AG08395 (cell line): ENCODE data around the gene SP3.

Experiments used
- DNase-seq: peaks from one replicate; pipeline ENCODE4 v3.0.0; 2012; ENCODE audit warnings: mixed read lengths, low spot score

The SP3 gene

DNA sequence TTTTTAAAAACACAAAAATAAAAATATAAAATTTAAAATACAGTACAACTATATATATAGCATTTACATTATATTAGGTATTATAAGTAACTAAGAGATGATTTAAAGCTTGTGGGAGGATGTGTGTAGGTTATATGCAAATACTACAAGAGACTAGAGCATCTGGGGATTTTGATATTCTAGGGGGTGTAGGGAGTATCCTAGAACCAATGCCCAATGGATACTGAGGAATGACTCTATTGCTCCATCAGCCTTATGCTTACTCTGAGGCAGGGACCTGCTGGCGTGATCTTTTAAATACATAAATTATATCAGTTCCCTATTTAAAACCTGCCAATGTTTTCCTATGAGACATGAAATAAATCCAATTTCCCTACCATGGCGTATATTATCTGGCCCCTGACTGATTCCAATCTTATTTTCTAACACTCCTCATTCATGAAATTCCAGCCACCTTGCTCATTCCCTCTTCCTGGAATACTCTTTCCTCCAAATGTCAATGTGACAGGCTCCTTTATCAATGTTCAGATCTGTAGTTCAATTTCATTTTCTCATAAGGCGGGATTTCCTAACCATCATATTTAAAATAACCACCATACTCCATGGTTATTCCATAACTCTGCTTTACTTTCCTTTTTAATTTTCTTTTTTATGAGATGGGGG, 22.2 kb downstream of the SP3 start:
- DNase-seq: no peak

DNA sequence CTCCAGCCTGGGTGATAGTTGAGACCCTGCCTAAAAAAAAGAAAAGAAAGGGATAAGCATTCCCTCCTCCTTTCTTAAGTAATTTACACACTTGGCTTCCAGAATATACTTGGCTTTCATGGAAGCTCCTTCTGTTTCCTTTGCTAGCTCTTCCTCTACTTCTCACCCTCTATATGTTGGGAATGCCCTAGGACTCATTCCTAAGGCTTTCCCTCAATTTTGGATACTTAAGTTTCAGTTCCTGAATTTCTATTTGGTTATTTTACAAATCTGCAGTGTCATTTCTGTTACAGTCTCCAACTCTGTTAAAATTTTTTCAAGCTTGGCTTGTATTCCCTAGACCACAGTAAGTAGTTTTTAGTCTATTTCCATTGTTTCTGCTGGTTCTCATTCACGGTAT, 23.6 kb downstream of the SP3 start:
- no peak for DNase-seq

DNA sequence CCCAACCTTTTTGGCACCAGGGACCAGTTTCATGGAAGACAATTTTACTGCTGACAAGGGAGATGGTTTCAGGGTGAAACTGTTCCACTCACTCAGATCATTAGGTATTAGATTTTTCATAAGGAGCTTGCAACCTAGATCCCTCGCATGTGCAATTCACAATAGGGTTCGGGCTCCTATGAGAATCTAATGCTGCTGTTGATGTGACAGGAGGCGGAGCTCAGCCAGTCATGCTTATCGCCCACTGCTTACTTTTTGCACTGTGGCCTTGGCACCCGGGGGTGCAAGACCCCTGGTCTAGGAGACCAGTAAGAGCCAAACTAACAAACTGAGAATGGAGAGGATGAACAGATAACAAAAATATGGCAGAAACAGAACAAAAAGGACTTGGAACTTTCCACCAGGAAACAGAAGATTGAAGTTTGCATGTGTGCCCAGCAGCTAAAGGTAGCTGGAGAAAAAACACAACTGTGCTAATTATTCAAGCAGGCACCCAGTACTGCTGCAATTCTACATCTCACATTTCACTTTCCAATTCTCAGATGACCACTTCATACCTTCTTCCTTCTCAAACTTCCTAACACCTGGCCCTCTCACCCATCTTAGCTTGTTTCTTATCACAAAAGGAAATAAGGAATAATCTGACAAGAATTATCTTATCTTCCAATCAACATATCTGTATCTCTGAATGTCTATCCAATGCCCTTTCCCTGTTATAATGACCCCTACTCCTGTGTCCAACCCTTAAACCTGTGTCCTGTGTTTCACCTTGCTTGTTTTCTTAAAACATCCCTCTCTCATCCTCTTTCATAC, 24.8 kb downstream of the SP3 start:
- no peak for DNase-seq

DNA sequence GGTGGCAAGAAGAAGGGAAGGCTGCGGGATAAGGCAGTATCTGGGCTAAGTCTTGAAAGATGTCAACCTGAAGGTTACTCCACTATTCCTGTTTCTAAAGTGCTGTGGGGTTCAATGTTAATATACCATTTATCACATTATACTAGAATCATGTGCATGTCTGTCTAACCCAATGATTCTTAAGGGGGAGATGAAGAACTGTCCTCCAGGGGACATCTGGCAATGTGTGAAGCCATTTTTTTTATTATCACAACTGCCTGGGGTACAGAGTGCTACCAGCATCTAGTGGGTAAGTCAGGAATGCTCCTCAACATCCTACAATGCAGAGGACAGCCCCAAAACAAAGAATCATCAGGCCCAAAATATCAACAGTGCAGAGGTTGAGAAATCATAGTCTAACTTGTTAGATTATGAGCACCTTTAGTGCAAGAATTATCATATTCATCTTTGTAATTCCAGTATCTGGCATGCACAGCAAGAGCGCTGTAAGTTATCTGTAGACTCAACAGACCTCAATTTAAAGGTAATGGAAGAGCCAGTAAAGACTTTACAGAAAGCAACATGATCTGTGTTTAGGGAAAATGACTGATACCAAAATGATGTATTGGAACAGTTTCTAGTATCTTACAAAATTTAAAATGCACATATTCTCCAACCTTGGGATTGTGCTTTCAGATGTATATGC, 26.3 kb downstream of the SP3 start:
- DNase-seq: no peak

DNA sequence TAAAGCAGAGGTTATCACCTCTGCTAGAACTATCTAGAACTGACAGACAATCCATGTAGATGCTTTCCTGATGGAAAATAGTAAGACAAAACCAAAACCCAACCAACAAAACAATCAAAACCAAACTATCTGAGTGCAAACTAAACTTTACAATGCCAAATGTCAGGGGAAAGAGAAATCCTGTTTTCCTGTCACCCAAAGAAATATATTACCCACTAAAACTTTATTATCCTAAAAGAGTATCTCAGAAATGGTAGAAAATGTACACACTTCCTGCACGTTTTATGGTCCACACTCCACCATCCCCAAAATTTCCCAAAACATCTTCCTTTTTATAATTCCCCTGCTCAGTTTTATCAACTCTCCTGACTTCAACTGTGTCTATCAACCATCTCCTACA, 29.9 kb downstream of the SP3 start:
- no peak for DNase-seq

DNA sequence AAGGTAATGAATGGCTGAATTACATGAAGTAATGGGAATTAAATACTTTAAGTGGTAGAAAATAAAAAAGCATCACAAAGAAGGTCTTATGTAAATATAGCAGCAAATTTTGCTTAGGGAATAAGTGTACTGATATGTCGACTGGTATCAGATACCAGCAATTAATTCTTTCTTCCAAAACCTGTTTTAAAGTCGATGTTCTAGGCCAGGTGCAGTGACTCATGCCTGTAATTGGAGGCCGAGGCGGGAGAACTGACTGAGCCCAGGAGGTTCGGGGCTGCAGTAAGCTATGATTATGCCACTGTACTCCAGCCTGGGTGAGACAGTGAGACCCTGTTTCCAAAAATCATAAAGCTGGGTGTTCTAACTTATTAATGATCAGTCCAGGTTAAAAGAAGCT, 30.3 kb downstream of the SP3 start:
- no peak for DNase-seq

DNA sequence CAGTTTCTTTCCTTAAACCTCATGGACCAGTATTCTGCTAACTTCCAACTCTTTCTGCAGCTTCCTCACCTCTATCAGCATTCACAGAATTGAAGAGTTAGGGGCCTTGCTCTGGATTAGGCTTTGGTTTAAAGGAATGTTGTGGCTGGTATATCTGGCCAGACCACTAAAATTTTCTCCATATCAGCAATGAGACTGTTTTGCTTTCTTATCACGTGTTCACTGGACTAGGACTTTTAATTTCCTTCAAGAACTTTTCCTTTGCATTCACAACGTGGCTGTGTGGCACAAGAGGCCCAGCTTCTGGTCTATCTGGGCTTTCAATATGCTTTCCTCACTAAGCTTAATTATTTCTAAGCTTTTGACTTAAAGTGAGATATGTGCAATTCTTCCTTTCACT, 33.4 kb downstream of the SP3 start:
- no peak for DNase-seq

DNA sequence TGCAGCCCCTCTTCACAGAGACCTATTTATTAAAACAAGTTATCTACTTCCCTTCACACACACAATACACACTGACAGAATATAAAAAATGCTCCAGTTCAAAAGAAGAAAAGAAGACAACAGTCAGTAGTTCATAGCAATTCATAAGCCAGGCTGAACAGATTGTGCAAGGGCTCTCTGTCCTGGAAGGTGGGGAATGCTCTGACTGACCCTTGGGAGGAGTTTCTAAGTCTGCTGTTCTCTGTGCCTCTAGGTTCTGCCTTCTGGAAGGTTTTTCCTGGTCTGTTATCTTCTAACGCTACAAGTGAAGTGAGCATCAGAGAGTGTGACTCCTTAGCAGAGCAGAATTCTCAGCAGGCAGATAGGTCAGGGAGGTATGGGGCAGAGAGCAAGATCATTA, 35.7 kb downstream of the SP3 start:
- no peak for DNase-seq

DNA sequence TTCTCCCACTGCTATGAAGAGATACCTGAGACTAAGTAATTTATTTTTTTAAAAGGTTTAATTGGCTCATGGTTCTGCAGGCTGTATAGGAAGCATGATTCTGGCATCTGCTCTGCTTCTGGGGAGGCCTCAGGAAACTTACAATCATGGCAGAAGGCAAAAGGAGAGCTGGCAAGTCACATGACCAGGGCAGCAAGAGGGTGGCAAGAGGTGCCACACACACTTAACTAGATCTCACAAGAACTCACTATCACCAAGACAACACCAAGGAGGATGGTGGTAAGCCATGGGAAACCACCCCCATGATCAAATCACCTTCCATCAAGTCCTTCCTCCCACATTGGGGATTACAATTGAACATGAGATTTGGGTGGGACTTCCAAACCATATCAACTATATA, 38.3 kb downstream of the SP3 start:
- no peak for DNase-seq

DNA sequence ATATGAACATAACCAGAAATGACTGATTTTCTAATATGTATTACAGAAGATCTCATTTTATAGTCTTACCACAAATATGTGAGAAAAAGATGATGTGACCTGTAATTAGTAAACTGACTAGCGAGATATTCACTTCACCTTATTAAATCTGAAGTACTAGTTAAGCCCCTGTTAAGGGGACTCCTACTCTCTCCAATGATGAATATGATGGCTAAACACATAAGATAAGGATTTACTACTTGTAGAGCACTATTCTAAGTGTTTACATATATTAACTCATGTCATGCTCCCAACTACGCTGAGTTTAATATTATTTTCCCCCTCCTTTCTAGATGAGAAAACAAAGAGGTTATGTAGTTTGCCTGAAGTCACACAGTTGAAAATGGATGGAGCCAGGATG, 40.9 kb downstream of the SP3 start:
- no peak for DNase-seq

DNA sequence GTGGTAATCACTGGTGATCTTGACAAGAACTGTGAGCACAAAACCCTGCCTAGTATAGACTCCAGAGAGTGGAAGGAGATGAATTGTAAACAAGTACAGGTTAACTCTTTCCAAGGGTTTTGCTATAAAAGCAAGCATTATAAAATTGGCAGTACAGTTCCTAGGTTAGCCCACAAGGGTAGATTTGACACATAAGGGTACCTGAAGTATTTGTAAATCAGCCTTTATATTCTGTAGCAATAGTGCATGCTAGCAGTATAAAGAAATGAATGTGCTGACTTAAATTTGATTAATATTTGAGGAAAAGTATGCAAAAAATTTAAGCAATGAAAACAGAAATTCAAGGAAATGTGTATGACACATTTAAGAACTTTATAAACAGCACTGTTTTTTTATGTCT, 42.4 kb downstream of the SP3 start:
- DNase-seq: no peak

DNA sequence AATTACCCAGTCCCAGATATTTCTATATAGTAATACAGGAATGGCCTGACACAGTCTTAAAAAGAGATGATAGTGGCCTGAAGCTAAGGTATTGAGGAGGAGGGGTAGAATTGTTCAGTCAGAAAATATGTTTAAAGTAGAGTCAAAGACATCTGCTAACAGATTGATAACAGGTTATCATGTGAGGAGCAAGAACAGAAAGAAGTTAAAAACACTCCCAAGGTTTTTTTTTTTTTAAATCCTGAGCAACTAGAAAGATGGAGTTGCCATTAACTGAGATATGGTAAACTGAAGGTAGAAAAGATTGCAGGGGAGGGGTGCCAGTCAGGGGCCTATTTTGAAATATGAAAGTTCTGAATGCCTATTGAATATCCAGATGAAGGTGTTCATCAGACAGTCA, 43.1 kb downstream of the SP3 start:
- DNase-seq: no peak

DNA sequence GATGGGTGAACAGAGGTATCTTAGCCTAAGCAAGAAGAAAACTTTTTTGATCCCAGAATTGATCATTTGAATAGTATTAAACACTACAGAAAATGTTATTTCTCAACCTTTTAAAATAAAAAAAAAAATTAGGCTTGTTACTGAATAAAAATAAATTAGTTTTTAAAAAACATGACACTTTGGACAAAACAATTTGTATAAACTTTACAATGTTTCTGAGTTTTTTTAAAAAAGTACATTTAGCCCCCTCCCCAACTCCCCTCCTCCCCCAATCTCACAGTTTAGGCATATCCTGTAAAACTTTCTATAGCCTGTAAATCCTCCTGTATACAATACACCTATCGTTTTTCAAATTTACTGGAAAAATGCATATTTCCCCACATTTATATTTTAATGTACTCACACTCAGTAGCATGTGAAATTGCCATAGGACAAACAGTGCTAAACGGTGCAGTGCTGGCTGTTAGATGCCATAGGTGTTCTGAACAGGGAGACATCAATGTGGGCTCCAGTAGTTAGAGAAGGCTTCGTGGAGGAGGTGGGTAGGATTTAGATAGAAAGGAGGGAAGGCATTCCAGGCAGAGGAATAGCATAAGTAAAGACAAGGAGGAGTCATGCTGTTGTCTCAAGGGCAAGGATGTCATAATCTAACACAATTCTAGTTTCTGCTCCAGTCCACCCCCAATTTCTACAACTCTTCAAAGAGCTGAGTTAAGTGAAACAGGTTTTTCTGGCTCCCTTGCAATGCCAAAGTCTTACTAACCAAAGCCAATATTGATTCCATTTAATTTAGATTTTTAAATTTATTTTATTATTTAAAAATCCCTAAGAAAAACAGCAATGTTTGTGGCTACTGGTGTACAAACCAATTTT, 50.9 kb downstream of the SP3 start:
- no peak for DNase-seq

DNA sequence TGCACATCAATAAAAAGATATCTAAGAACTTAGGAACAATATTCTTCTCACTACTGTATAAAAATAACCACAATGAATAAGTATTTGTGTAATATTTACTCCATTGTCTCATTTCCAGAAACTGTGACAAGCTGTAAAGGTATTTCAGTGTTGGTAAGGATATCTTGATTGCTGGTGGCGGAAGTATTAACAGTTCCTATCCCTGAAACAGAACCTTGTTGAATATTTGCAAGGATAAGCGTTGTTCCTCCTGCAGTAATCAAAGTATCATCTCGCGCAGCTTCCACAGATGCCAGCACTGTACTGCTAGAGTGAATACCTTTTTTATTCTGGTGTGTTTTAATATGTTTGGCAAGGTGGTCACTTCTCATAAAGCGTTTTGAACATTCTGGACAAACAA, 55.3 kb downstream of the SP3 start:
- no peak for DNase-seq

DNA sequence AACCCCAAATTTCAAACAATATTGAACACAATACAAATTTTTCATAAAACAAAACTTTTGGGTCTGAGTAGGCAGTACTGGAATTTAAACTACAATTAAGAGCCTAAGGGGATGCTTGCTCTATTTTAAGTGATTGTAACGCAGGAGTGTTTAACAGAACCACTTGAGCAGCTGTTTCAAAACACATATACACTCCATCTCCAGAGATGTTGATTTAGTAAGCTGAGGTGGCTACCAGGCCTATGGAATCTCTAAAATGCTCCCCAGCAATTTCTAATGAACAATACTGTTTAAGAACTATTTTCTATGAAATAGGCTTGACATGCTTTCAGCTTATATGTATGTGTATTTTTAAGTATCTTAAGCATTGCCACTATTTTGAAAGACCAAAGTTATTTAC, 58.5 kb downstream of the SP3 start:
- DNase-seq: no peak

DNA sequence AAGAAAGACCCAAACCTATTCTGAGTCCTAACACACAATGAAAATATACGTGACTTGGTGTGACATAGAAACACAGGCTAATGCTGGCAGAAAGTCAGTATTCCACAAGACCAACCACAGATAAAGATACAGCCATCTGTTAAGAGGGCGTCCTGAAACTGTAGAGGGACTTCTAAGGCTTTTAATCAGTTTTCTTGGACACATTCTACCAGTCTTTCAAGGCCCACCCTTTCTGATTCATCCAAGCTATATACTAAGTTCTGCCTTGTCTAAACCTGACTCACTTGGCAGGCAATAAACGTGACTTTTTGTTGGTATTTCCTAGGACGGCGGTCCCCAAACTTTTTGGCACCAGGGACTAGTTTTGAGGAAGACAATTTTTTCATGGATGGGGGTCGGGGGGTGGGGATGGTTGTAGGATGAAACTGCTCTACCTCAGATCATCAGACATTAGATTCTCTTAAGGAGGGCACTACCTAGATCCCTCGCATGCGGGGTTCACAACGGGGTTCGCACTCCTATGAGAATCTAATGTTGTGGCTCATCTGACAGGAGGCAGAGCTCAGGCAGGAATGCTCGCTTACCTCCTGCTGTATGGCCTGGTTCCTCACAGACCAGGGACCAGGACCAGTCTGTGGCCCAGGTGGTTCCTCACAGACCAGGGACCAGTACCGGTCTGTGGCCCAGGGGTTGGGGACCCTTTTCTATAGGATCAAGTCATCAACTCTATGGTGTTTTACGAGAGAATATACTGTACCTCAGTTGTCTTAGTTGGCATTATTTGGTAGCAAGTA, 61.4 kb downstream of the SP3 start:
- no peak for DNase-seq

DNA sequence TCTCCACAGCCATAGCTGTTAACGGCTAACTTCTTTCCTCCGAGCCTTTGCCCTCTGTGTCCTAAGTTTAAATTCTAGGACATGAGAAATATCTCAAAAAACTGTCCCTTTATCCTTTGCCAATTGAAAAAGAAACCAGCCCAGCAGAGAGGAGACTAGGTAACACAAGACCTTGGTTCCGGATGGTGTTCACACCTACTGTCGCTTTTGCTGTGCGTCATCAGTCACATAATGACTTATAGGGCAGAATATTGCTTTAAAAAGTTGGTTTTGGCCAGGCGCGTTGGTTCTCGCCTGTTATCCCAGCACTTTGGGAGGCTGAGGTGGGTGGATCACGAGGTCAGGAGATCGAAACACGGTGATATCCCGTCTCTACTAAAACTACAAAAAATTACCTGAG, 66.2 kb downstream of the SP3 start:
- DNase-seq: no peak

DNA sequence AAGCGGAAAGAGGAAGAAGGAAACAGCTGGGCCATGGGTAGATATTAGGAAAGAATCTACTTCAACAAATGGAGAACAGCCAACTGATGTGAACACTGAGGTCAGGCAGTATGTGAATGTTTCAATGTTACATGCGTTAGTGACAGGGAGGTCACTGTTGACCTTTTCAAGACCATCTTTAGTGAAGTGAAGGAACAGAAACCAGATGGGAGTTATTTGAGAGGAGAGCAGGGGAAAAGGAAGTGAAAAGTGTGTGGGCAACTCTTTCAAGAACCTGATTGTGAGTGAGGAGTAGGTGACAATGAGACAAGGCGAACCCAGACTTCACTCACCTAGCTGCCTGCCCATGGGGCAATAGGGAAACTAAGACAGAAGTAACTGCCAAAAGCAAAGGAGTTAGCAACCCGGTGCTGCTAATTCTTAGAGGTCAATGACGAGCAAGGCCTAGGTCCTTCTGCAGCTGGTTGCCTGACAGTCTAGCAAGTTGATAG, 67.0 kb downstream of the SP3 start:
- DNase-seq: no peak

DNA sequence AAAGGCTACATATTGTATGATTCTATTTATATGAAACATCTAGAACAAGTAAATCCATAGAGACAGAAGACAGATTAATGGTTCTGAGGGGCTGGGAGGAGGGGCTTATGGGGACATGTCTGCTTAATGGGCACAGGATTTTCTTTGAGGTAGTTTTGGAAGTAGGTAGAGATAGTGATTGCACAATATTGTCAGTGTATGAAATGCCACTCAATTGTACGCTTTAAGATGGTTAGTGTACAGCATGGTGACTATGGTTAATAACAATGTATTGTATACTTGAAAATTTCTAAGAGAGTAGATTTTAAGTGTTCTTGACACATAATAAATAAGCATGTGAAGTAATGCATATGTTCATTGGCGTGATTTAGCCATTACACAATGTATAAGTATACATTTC, 68.4 kb downstream of the SP3 start:
- DNase-seq: no peak

DNA sequence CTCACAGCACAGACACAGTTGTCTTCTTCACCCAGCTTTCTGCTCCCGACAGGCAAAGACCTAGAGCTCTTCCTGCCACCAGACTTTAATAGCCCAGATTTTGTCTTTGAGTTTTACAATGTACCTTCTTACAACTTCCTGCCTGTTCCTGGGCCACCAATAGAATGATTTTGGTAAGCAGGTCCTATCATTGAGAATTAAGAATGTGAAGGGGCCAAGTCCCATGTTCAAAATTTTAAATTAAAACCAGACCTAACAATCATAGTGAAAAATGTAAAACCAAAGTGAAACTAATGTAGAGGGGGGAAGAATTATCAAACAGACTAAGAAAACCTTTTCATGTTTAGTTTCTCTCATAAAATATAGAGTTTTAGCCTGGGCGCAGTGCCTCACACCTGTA, 72.8 kb downstream of the SP3 start:
- DNase-seq: no peak

DNA sequence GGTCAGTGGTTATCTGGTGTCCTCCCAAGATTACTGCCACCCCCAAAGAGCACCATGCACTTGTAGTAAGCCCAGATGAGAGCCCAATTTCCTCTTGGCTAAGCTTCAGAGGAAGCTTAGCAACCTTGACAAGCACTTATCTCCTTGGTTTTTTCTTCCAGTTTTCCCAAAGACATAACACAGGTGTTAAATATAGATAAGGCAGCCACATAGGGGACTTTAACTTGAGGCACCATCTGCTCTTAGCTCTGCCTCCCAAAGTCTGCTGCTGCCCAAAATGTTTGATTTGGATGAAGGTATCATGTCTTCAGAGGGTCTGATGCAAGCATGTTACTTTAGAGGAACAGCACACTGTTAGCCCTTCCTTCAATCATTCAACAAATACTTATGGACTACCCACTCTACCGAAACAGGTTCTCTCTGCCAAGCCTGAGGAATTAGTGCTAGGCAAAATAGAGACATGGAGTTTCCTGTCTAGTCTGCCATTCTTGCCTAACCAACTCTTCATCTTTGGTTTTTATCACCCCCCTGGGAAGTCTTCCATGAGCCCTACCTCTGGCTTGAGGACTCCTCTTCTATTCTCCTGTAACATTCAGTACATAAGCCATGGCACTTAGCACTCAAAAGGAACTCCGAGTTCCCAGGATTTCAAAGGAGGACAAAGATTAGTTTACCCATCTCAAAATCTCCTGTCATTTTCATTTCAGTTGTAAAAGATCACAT, 73.7 kb downstream of the SP3 start:
- DNase-seq: no peak
